Measurements from ENCODE around the gene SV2B. TPM values are rescaled to one million over a fixed set of nuclear protein-coding genes. Genes with fewer than 3 reads are reported as not detected.

The SV2B gene
- total RNA-seq, 3 donors from 2014 or later, result 0.44 to 4.9 (median 2.2) TPM

GRCh38 chr15:91306144-91306543 is 206.1 kb downstream of the SV2B start:
- intact Hi-C loops (cut with DNase I; ENCODE audit: low total_unique reads), result no loop called here
- H3K27me3 ChIP-seq, result peaks cover 0 to 12% of the 10 kb centered on the region in 2 donors
- no peak overlapping the region for H3K4me3 ChIP-seq
- H3K9me3 ChIP-seq, result no peaks in the 10 kb centered on the region
- no peaks in the 10 kb centered on the region for H3K36me3 ChIP-seq
- TF ChIP-seq CTCF (IDR thresholded peaks at IDR 0.05) (no peak), POLR2AphosphoS5 (IDR thresholded peaks at IDR 0.05) (no peak), POLR2A (IDR thresholded peaks at IDR 0.05) (no peak)
- DNase-seq (ENCODE audit: low spot score in 2 of 2), result no peak
- no peaks in the 10 kb centered on the region for H3K4me1 ChIP-seq
- H3K27ac ChIP-seq, result no peak overlapping the region

- intact Hi-C loops (cut with DNase I; ENCODE audit: low total_unique reads), result no loop called here
- H3K27ac ChIP-seq, result no peak overlapping the region
- DNase-seq (ENCODE audit: low spot score in 2 of 2), result no peak
- H3K4me1 ChIP-seq, result no peaks in the 10 kb centered on the region
- H3K36me3 ChIP-seq, result no peaks in the 10 kb centered on the region
- TF ChIP-seq POLR2A (IDR thresholded peaks at IDR 0.05) (no peak), POLR2AphosphoS5 (IDR thresholded peaks at IDR 0.05) (no peak), CTCF (IDR thresholded peaks at IDR 0.05) (no peak)
- H3K4me3 ChIP-seq, result no peak overlapping the region
- H3K9me3 ChIP-seq, result no peaks in the 10 kb centered on the region
- peaks cover 0 to 12% of the 10 kb centered on the region in 2 donors for H3K27me3 ChIP-seq
Observed at GRCh38 chr15:91307601-91308000, 207.5 kb downstream of the SV2B start.

GRCh38 chr15:91308199-91308598 is 208.1 kb downstream of the SV2B start:
- DNase-seq (ENCODE audit: low spot score in 2 of 2), result no peak
- Histone ChIP-seq H3K4me3 (no peak overlapping the region), H3K36me3 (no peaks in the 10 kb centered on the region), H3K9me3 (no peaks in the 10 kb centered on the region), H3K27me3 (peaks cover 0 to 10% of the 10 kb centered on the region in 2 donors), H3K27ac (no peak overlapping the region), H3K4me1 (no peaks in the 10 kb centered on the region)
- TF ChIP-seq POLR2AphosphoS5 (IDR thresholded peaks at IDR 0.05), result no peak
- TF ChIP-seq POLR2A (IDR thresholded peaks at IDR 0.05), result no peak
- no peak for TF ChIP-seq CTCF (IDR thresholded peaks at IDR 0.05)
- intact Hi-C loops (cut with DNase I; ENCODE audit: low total_unique reads), result no loop called here

GRCh38 chr15:91308855-91309254 is 208.8 kb downstream of the SV2B start:
- TF ChIP-seq POLR2A (IDR thresholded peaks at IDR 0.05), result no peak
- no peak for TF ChIP-seq CTCF (IDR thresholded peaks at IDR 0.05)
- TF ChIP-seq POLR2AphosphoS5 (IDR thresholded peaks at IDR 0.05), result no peak
- intact Hi-C loops (cut with DNase I; ENCODE audit: low total_unique reads), result no loop called here
- H3K36me3 ChIP-seq, result no peaks in the 10 kb centered on the region
- H3K4me3 ChIP-seq, result no peak overlapping the region
- peaks cover 0 to 4% of the 10 kb centered on the region in 2 donors for H3K27me3 ChIP-seq
- DNase-seq (ENCODE audit: low spot score in 2 of 2), result no peak
- no peaks in the 10 kb centered on the region for H3K9me3 ChIP-seq
- no peak overlapping the region for H3K27ac ChIP-seq
- no peaks in the 10 kb centered on the region for H3K4me1 ChIP-seq

- Histone ChIP-seq H3K36me3 (no peaks in the 10 kb centered on the region), H3K4me3 (no peak overlapping the region), H3K9me3 (no peaks in the 10 kb centered on the region), H3K4me1 (no peaks in the 10 kb centered on the region), H3K27ac (no peak overlapping the region), H3K27me3 (no peaks in the 10 kb centered on the region)
- intact Hi-C loops (cut with DNase I; ENCODE audit: low total_unique reads), result no loop called here
- DNase-seq (ENCODE audit: low spot score in 2 of 2), result no peak
- TF ChIP-seq POLR2A (IDR thresholded peaks at IDR 0.05) (no peak), CTCF (IDR thresholded peaks at IDR 0.05) (no peak), POLR2AphosphoS5 (IDR thresholded peaks at IDR 0.05) (no peak)
Observed at GRCh38 chr15:91311986-91312385, 211.9 kb downstream of the SV2B start.

All from breast epithelium (tissue), 4 donors.